HepG2 (cell line): ENCODE measurements around the gene CHRNB2. TPM values are rescaled to one million over a fixed set of nuclear protein-coding genes. Genes with fewer than 3 reads are reported as not detected.
A peak's percentile ranks its signal among the peaks of the same experiment; 100 is the strongest.

Experiments used
- ARNT2 ChIP-seq: sonication (generic); formaldehyde crosslinking; IDR thresholded peaks from 2 replicates; pipeline ENCODE4 v1.8.0; 2022; ENCODE audit warnings: mild to moderate bottlenecking, low read depth, missing genetic modification reagents, moderate library complexity
- BRCA1 ChIP-seq: sonication (generic); formaldehyde crosslinking; IDR thresholded peaks from 2 replicates; pipeline ENCODE4 v1.4.0; 2020; ENCODE audit warnings: missing genetic modification reagents
- MTF2 ChIP-seq: sonication (generic); formaldehyde crosslinking; IDR thresholded peaks from 2 replicates; pipeline ENCODE4 v1.5.0; 2020; ENCODE audit warnings: missing genetic modification reagents, borderline replicate concordance
- ZBTB10 ChIP-seq: sonication (generic); formaldehyde crosslinking; IDR thresholded peaks from 2 replicates; pipeline ENCODE4 v1.4.0; 2020; ENCODE audit warnings: missing genetic modification reagents, borderline replicate concordance
- ZBTB43 ChIP-seq: sonication (generic); formaldehyde crosslinking; conservative IDR thresholded peaks from 2 replicates; pipeline ENCODE4 v1.4.0; 2020; ENCODE audit warnings: missing genetic modification reagents
- ZNF564 ChIP-seq: sonication (generic); formaldehyde crosslinking; IDR thresholded peaks from 2 replicates; pipeline ENCODE4 v1.8.1; 2023; ENCODE audit warnings: mild to moderate bottlenecking, missing genetic modification reagents
- polyA plus RNA-seq, 8 experiments: library from polyadenylated mRNA; depleted of rRNA in 3 of 8; stranded (reverse) in 7 of 8; unstranded in 1 of 8; fragments of >200 nt; fragmentation: Illumina TruSeq in 4 of 8; extraction: Trizol in 4 of 8; gene quantifications; 2 replicates each; pipeline versions ENCODE4 v1.2.1 to v1.2.3, GENCODE V29; 2011 to 2016; ENCODE audit warnings: low read depth in 4 of 8, missing spikeins in 1 of 8, mixed read lengths in 1 of 8; ENCODE audit not compliant: insufficient read depth in 1 of 8
- total RNA-seq, 5 experiments: library from RNA; depleted of rRNA; stranded (reverse); fragments of >200 nt; fragmentation: Illumina TruSeq; extraction: Trizol; gene quantifications; 2 replicates each; pipeline ENCODE4 v1.2.3, GENCODE V29; 2016; ENCODE audit warnings: low read depth in 1 of 5

CHRNB2 gene
- total and polyA plus RNA-seq, 2 of the 13 experiments (the other 11 are each of a cell fraction or from before 2014, with no cell fraction given) = 0.03 to 0.07 TPM

- TF ChIP-seq ZBTB10 (CRISPR knock-in tag) (no peak), ZNF564 (CRISPR knock-in tag) (0 out of 2 replicates have a peak, but pooled peaks have one; percentile 48), BRCA1 (CRISPR knock-in tag) (no peak), ZBTB43 (CRISPR knock-in tag) (0 out of 2 replicates have a peak, but pooled peaks have one; percentile 34), MTF2 (CRISPR knock-in tag) (0 out of 2 replicates have a peak, but pooled peaks have one; percentile 21), ARNT2 (CRISPR knock-in tag) (0 out of 2 replicates have a peak, but pooled peaks have one; percentile 43)
- TF ChIP-seq, all 625 proteins: peak for 11
These were observed 9.4 kb upstream of the CHRNB2 start, which contains the start of gene UBE2Q1 (continued) for GRCh38 chr1:154557939-154558719.
